Measurements from ENCODE around the gene PHACTR1.
A peak's percentile ranks its signal among the peaks of the same experiment; 100 is the strongest.

Gene PHACTR1

GRCh38 chr6:12804952-12805645 is 88.5 kb downstream of the PHACTR1 start:
- no peak for DNase-seq

GRCh38 chr6:12806136-12806535 is 89.6 kb downstream of the PHACTR1 start:
- DNase-seq = no peak

GRCh38 chr6:12806796-12807195 is 90.2 kb downstream of the PHACTR1 start:
- DNase-seq = no peak

GRCh38 chr6:12811519-12811918 is 95.0 kb downstream of the PHACTR1 start:
- no peak for DNase-seq

- peak; percentile 35 for DNase-seq
These were observed 96.8 kb downstream of the PHACTR1 start for GRCh38 chr6:12813321-12813720.

- no peak for DNase-seq
These were observed 97.4 kb downstream of the PHACTR1 start for GRCh38 chr6:12814015-12814414.

- no peak for DNase-seq
These were observed 98.5 kb downstream of the PHACTR1 start for GRCh38 chr6:12815089-12815488.

GRCh38 chr6:12815884-12816600 is 99.5 kb downstream of the PHACTR1 start:
- no peak for DNase-seq

GRCh38 chr6:12818324-12818723 is 101.8 kb downstream of the PHACTR1 start:
- no peak for DNase-seq

GRCh38 chr6:12823847-12824246 is 107.3 kb downstream of the PHACTR1 start:
- DNase-seq = no peak

GRCh38 chr6:12826584-12826983 is 110.0 kb downstream of the PHACTR1 start:
- no peak for DNase-seq

- DNase-seq = no peak
These were observed 111.4 kb downstream of the PHACTR1 start for GRCh38 chr6:12827921-12828320.

- DNase-seq = no peak
These were observed 115.7 kb downstream of the PHACTR1 start for GRCh38 chr6:12832226-12832735.

- DNase-seq = no peak
These were observed 119.4 kb downstream of the PHACTR1 start for GRCh38 chr6:12836009-12836408.

GRCh38 chr6:12841619-12842018 is 125.1 kb downstream of the PHACTR1 start:
- no peak for DNase-seq

GRCh38 chr6:12842114-12842513 is 125.5 kb downstream of the PHACTR1 start:
- DNase-seq = no peak

GRCh38 chr6:12842658-12843057 is 126.1 kb downstream of the PHACTR1 start:
- DNase-seq = no peak

- DNase-seq = no peak
These were observed 128.0 kb downstream of the PHACTR1 start for GRCh38 chr6:12844284-12845223.

- no peak for DNase-seq
These were observed 128.8 kb downstream of the PHACTR1 start for GRCh38 chr6:12845224-12846004.

- no peak for DNase-seq
These were observed 132.6 kb downstream of the PHACTR1 start for GRCh38 chr6:12848964-12849808.

GRCh38 chr6:12849809-12850198 is 133.2 kb downstream of the PHACTR1 start:
- no peak for DNase-seq

All from femur (tissue), 1 donor.